Measurements from ENCODE around the gene GDPD5. TPM values are rescaled to one million over a fixed set of nuclear protein-coding genes. Genes with fewer than 3 reads are reported as not detected.

GDPD5 gene
- total RNA-seq, 3 donors from 2014 or later (not counting 1 experiment from before 2014, with no cell fraction given) = 49.7 to 95.2 (median 60.2) TPM

DNA sequence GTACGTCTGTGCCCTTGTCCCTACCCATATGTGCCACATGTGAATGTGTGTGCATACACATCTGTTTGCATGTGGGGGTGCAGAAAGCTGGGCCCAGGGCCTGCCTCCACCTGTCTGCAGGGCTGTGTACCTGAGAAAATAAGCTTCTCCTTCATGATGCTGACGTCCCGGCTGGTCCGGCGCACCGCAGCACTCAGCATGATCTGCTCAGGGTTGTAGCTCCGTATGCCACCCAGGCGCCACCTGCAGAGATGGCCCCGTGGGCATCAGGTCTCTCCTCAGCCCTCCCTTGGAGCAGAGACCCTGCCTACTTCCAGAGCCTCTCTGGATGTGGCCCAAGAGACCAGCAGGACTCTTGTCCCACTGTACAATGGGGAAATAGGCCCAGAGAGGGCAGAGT lies 88.9 kb downstream of the GDPD5 start:
- no peaks in the 10 kb centered on the region for H3K36me3 ChIP-seq (ENCODE audit: control insufficient read depth, insufficient read depth, low read length)
- no peak for DNase-seq
- no peak for ATAC-seq
- Mint-ChIP-seq H3K9me3 (no peaks in the 10 kb centered on the region), H3K4me1 (peaks cover 0 to 9% of the 10 kb centered on the region in 2 donors), H3K4me3 (no peak overlapping the region), H3K27ac (no peak overlapping the region), H3K36me3 (no peaks in the 10 kb centered on the region), H3K27me3 (ENCODE audit: low read depth in 2 of 2) (peaks cover 14 to 16% of the 10 kb centered on the region in 2 donors)
- no peak overlapping the region for H3K27ac ChIP-seq (ENCODE audit: low read length)
- no peaks in the 10 kb centered on the region for H3K4me1 ChIP-seq (ENCODE audit: control insufficient read depth, insufficient read depth, low read length)
- H3K4me3 ChIP-seq (ENCODE audit: low read length) = no peak overlapping the region
- TF ChIP-seq, protein P1, sequence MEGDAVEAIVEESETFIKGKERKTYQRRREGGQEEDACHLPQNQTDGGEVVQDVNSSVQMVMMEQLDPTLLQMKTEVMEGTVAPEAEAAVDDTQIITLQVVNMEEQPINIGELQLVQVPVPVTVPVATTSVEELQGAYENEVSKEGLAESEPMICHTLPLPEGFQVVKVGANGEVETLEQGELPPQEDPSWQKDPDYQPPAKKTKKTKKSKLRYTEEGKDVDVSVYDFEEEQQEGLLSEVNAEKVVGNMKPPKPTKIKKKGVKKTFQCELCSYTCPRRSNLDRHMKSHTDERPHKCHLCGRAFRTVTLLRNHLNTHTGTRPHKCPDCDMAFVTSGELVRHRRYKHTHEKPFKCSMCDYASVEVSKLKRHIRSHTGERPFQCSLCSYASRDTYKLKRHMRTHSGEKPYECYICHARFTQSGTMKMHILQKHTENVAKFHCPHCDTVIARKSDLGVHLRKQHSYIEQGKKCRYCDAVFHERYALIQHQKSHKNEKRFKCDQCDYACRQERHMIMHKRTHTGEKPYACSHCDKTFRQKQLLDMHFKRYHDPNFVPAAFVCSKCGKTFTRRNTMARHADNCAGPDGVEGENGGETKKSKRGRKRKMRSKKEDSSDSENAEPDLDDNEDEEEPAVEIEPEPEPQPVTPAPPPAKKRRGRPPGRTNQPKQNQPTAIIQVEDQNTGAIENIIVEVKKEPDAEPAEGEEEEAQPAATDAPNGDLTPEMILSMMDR (IDR thresholded peaks at IDR 0.05) = no peak
- H3K9me3 ChIP-seq (ENCODE audit: control insufficient read depth, insufficient read depth, low read length) = no peaks in the 10 kb centered on the region
- intact Hi-C loops (cut with micrococcal nuclease) = no loop called here
- 91% methylated on average over 9 of the region's 9 CpGs for WGBS (ENCODE audit: insufficient coverage)
- peaks cover 10% of the 10 kb centered on the region for H3K27me3 ChIP-seq (ENCODE audit: control insufficient read depth, insufficient read depth, low read length)

DNA sequence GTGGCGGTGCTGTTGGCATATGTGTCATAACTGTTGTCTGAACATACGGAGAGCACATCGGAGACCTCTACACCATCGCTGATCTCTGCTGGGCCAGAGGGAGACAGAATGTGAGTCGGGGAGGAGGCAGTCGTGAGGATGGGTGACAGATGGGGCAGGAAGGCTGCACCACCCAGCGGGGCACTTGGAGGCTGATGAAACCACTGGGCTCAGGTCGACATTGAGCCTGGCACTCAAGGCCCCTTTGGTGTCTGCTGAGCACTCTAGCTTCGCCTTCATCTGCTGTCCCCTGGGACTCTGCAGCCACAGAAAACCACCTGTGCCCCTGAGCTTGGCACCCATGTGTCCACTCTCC lies 90.2 kb downstream of the GDPD5 start:
- Histone ChIP-seq H3K9me3 (ENCODE audit: control insufficient read depth, insufficient read depth, low read length) (no peaks in the 10 kb centered on the region), H3K4me3 (ENCODE audit: low read length) (no peak overlapping the region), H3K36me3 (ENCODE audit: control insufficient read depth, insufficient read depth, low read length) (no peaks in the 10 kb centered on the region), H3K27me3 (ENCODE audit: control insufficient read depth, insufficient read depth, low read length) (peaks cover 20% of the 10 kb centered on the region), H3K27ac (ENCODE audit: low read length) (no peak overlapping the region), H3K4me1 (ENCODE audit: control insufficient read depth, insufficient read depth, low read length) (peaks cover 6% of the 10 kb centered on the region)
- TF ChIP-seq, protein P1 (IDR thresholded peaks at IDR 0.05) = no peak
- Mint-ChIP-seq H3K4me1 (peaks cover 6 to 17% of the 10 kb centered on the region in 2 donors), H3K9me3 (no peaks in the 10 kb centered on the region), H3K36me3 (no peaks in the 10 kb centered on the region), H3K27me3 (ENCODE audit: low read depth in 2 of 2) (peaks cover 21 to 28% of the 10 kb centered on the region in 2 donors), H3K27ac (no peak overlapping the region), H3K4me3 (no peak overlapping the region)
- ATAC-seq (no peak), DNase-seq (no peak)
- intact Hi-C loops (cut with micrococcal nuclease) = no loop called here
- WGBS (ENCODE audit: insufficient coverage) = 91% methylated on average over 9 of the region's 9 CpGs

DNA sequence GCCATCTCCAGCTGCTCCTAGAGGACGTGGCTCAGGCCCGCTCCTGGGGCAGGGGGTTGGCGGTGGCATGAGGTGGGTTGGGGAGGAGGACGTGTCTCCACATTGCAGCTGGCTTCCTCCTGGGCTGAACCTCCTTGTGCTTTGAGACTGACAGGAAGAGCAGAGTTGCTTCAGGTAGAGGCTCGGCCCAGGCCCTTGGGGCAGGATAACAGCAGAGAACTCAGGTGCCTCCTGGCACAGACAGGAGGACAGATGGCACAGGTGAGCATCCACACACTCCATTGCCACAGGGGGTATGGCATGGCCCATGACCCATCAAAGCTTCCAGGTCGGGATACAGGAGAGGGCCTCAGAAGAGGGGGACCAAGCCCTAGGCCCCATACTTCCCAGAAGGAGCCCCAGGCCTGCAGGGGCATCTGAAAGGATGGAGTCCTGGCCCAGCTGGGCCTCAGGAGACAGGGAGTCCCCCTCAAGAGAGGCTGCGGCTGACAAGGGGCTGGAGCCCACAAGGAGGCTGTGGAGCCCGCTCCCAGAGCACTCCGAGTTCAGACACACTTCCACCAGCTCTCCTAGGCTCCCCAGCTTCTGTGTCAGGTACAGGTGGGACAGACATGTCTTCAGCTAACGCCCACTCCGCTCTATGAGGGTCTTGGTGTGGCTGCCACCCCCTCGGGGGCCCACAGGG lies 90.7 kb downstream of the GDPD5 start:
- no peak overlapping the region for H3K4me3 ChIP-seq (ENCODE audit: low read length)
- TF ChIP-seq, protein P1 (IDR thresholded peaks at IDR 0.05) = no peak
- Mint-ChIP-seq H3K4me1 (peaks cover 9 to 20% of the 10 kb centered on the region in 2 donors), H3K4me3 (no peak overlapping the region), H3K36me3 (no peaks in the 10 kb centered on the region), H3K27me3 (ENCODE audit: low read depth in 2 of 2) (peaks cover 22 to 30% of the 10 kb centered on the region in 2 donors), H3K9me3 (no peaks in the 10 kb centered on the region), H3K27ac (no peak overlapping the region)
- no peaks in the 10 kb centered on the region for H3K9me3 ChIP-seq (ENCODE audit: control insufficient read depth, insufficient read depth, low read length)
- DNase-seq (no peak), ATAC-seq (no peak)
- 91% methylated on average over 12 of the region's 12 CpGs for WGBS (ENCODE audit: insufficient coverage)
- no peak overlapping the region for H3K27ac ChIP-seq (ENCODE audit: low read length)
- peaks cover 7% of the 10 kb centered on the region for H3K4me1 ChIP-seq (ENCODE audit: control insufficient read depth, insufficient read depth, low read length)
- H3K27me3 ChIP-seq (ENCODE audit: control insufficient read depth, insufficient read depth, low read length) = peaks cover 20% of the 10 kb centered on the region
- no peaks in the 10 kb centered on the region for H3K36me3 ChIP-seq (ENCODE audit: control insufficient read depth, insufficient read depth, low read length)
- intact Hi-C loops (cut with micrococcal nuclease) = no loop called here

DNA sequence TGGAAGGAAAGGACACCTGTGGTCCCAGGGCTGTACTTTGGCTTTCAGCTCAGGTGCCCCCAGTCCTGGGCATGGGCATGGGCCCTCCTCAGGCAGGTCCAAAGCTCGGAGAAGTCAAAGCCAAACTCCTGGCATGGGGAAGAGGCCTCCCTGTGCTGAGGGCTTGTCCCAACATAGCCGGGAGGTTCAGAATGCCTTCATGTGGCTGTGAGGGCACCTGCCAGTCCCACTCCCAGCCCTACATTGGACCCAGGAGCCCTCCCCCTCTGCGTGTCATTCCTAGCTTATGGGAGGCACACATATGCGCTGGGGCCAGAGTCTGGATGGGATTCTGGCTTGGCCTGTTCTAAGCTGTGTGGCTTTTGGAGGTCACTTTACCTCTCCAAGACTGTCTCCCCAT lies 91.7 kb downstream of the GDPD5 start:
- H3K27me3 Mint-ChIP-seq (ENCODE audit: low read depth in 2 of 2) = peaks cover 26 to 34% of the 10 kb centered on the region in 2 donors
- intact Hi-C loops (cut with micrococcal nuclease) = no loop called here
- no peak overlapping the region for H3K4me3 ChIP-seq (ENCODE audit: low read length)
- peaks cover 25% of the 10 kb centered on the region for H3K27me3 ChIP-seq (ENCODE audit: control insufficient read depth, insufficient read depth, low read length)
- H3K36me3 Mint-ChIP-seq = no peaks in the 10 kb centered on the region
- ATAC-seq (no peak), DNase-seq (no peak)
- TF ChIP-seq, protein P1 (IDR thresholded peaks at IDR 0.05) = no peak
- H3K36me3 ChIP-seq (ENCODE audit: control insufficient read depth, insufficient read depth, low read length) = no peaks in the 10 kb centered on the region
- no peaks in the 10 kb centered on the region for H3K9me3 Mint-ChIP-seq
- no peak overlapping the region for H3K4me3 Mint-ChIP-seq
- peaks cover 5% of the 10 kb centered on the region for H3K9me3 ChIP-seq (ENCODE audit: control insufficient read depth, insufficient read depth, low read length)
- no peak overlapping the region for H3K27ac Mint-ChIP-seq
- no peak overlapping the region for H3K27ac ChIP-seq (ENCODE audit: low read length)
- peaks cover 14 to 24% of the 10 kb centered on the region in 2 donors for H3K4me1 Mint-ChIP-seq
- 97% methylated on average over 4 of the region's 4 CpGs for WGBS (ENCODE audit: insufficient coverage)
- peaks cover 13% of the 10 kb centered on the region for H3K4me1 ChIP-seq (ENCODE audit: control insufficient read depth, insufficient read depth, low read length)

Data from natural killer cell (primary cell).